ENCODE data around the gene OPA3. TPM values are rescaled to one million over a fixed set of nuclear protein-coding genes. Genes with fewer than 3 reads are reported as not detected.

OPA3 gene
- total and polyA plus RNA-seq, 10 of the 15 experiments (the other 5 are each of a cell fraction or from before 2014, with no cell fraction given): 2.2 to 24.3 (median 13.3) TPM

DNA sequence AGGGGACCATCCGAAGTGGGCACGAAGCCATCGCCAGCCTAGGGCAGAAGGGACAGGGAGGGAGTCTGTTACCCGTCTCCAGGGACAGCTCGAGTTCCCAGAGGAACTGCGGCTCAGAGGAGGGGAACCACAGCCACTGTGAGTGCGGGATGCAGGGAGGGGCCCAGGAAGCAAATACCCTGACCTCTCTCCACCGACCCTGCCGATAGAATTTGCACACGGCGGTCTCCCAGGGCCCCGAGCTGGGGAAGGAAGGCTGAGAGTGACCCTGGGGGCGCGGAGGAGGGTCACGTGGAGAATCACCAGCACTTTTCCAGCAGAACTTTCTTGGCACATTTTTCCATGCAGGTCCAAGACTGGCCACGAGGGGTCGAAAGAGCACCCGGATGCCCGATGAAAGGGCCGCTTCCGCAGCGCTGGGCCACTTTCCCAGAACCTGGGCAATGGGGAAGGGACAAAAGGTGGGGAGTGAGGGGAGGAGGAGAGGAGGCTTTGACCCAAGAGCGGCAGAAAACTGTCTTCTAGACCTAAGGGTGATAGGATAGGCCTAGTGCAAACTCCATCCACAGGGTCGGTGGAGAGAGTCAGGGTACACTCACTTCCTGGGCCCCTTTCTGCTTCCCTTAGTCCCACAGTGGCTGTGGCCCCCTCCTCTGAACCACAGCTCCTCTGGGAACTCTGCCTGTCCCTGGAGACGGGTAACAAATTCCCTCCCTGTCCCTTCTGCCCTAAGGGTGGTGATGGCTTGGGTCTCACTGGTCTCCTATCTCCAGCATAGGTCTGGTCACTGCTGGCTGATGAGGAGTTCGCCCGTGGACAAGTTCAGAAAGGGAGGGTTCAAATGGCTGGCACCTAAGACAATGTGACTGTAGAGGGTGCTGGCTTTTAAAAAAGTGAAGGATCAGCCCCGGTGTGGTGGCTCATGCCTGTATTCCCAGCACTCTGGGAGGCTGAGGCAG lies 22.7 kb upstream of the OPA3 start:
- Histone ChIP-seq H3K36me3 (ENCODE audit: control insufficient read depth in 2 of 2, insufficient read depth in 2 of 2, low read length in 1 of 2) (peaks cover 1 to 6% of the 10 kb centered on the region in 2 experiments; a peak in 1 of 4 replicates), H3K9me3 (replicated peaks; ENCODE audit: control insufficient read depth, insufficient read depth, low read length) (no peaks in the 10 kb centered on the region; the same call in 2 of the 3 replicates), H3K27me3 (replicated peaks in 1 of 2; ENCODE audit: control insufficient read depth in 2 of 2, insufficient read depth in 2 of 2, low read length in 1 of 2) (peaks cover 0 to under 1% of the 10 kb centered on the region in 2 experiments; a peak in 2 of 4 replicates), H3K4me3 (no peak overlapping the region), H3K79me2 (ENCODE audit: control insufficient read depth, insufficient read depth, low read length) (no peaks in the 10 kb centered on the region), H3K9ac (ENCODE audit: control insufficient read depth, insufficient read depth, low read length) (peak overlapping the region; percentile 48), H3K27ac (ENCODE audit: control insufficient read depth, insufficient read depth) (peak overlapping the region; percentile 48), H2AFZ (ENCODE audit: control insufficient read depth, low read depth, low read length) (peak overlapping the region; percentile 90), H3K4me2 (ENCODE audit: control insufficient read depth, insufficient read depth) (peak overlapping the region; percentile 82), H3K4me1 (ENCODE audit: control insufficient read depth, insufficient read depth, low read length) (peaks cover 8% of the 10 kb centered on the region), H4K20me1 (ENCODE audit: control insufficient read depth, insufficient read depth) (no peaks in the 10 kb centered on the region)
- FAIRE-seq (peak; percentile 47), DNase-seq (ENCODE audit: low read depth, low spot score) (no peak), ATAC-seq (peak; percentile 80)
- in situ Hi-C loops (cut with MboI): no loop called here
- ChIA-PET RAD21 (ENCODE audit: unreplicated experiment) (interaction anchor here (4.3 kb wide), 1 partner anchor 35 kb away, joined by 29 read pairs; no protein-coding TSS in a partner anchor), SMC1A (ENCODE audit: uncharacterized antibody, unreplicated experiment) (interaction anchor here (2.0 to 5.2 kb wide), 2 partner anchors 34 to 38 kb away, joined by 11 to 27 read pairs; no protein-coding TSS in a partner anchor), POLR2A (interaction anchor here (0.6 kb wide), 1 partner anchor 34 kb away, joined by 5 read pairs; no protein-coding TSS in a partner anchor), CTCF (interaction anchor here (1.1 to 3.5 kb wide), 6 partner anchors 14 to 140 kb away, joined by 3 to 30 read pairs (median 4); no protein-coding TSS in a partner anchor)
- no TSS peak for BruUV-seq (replicated peaks)
- intact Hi-C loops (cut with micrococcal nuclease; ENCODE audit: unreplicated experiment): loop anchor here (1.0 kb wide), 1 partner anchor 35 kb away; no protein-coding TSS in a partner anchor
- WGBS (ENCODE audit: insufficient coverage, insufficient replicate concordance, low lambda C conversion rate, missing lambda C conversion rate): 23% methylated on average over 28 of the region's 28 CpGs
- TF ChIP-seq, protein P1, sequence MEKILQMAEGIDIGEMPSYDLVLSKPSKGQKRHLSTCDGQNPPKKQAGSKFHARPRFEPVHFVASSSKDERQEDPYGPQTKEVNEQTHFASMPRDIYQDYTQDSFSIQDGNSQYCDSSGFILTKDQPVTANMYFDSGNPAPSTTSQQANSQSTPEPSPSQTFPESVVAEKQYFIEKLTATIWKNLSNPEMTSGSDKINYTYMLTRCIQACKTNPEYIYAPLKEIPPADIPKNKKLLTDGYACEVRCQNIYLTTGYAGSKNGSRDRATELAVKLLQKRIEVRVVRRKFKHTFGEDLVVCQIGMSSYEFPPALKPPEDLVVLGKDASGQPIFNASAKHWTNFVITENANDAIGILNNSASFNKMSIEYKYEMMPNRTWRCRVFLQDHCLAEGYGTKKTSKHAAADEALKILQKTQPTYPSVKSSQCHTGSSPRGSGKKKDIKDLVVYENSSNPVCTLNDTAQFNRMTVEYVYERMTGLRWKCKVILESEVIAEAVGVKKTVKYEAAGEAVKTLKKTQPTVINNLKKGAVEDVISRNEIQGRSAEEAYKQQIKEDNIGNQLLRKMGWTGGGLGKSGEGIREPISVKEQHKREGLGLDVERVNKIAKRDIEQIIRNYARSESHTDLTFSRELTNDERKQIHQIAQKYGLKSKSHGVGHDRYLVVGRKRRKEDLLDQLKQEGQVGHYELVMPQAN (conservative IDR thresholded peaks at IDR 0.05): no peak
- 0 out of 2 replicates have a peak, but pooled peaks have one; percentile 5 for TF ChIP-seq SPI1 (IDR thresholded peaks at IDR 0.05; ENCODE audit: borderline replicate concordance, insufficient read depth, low read depth, low read length)
- no peak for TF ChIP-seq PML (IDR thresholded peaks at IDR 0.05; ENCODE audit: low read length)
- TF ChIP-seq POLR2A (IDR thresholded peaks at IDR 0.05; ENCODE audit: low read depth, low read length): no peak
- TF ChIP-seq, protein P2, sequence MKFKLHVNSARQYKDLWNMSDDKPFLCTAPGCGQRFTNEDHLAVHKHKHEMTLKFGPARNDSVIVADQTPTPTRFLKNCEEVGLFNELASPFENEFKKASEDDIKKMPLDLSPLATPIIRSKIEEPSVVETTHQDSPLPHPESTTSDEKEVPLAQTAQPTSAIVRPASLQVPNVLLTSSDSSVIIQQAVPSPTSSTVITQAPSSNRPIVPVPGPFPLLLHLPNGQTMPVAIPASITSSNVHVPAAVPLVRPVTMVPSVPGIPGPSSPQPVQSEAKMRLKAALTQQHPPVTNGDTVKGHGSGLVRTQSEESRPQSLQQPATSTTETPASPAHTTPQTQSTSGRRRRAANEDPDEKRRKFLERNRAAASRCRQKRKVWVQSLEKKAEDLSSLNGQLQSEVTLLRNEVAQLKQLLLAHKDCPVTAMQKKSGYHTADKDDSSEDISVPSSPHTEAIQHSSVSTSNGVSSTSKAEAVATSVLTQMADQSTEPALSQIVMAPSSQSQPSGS (IDR thresholded peaks at IDR 0.05; ENCODE audit: low read length): no peak
- 0 out of 2 replicates have a peak, but pooled peaks have one; percentile 14 for TF ChIP-seq YY1 (IDR thresholded peaks at IDR 0.05; ENCODE audit: low read depth, low read length)
- no peak for TF ChIP-seq STAT1 (conservative IDR thresholded peaks at IDR 0.05)
- TF ChIP-seq STAT3 (IDR thresholded peaks at IDR 0.05; ENCODE audit: low read depth, low read length): no peak
- no peak for TF ChIP-seq NFYB (IDR thresholded peaks at IDR 0.05; ENCODE audit: insufficient read depth, low read depth, low read length)
- TF ChIP-seq FOS (IDR thresholded peaks at IDR 0.05; ENCODE audit: borderline replicate concordance, extremely low read depth, insufficient read length): no peak
- no peak for TF ChIP-seq CHD4 (IDR thresholded peaks at IDR 0.05)
- no peak for TF ChIP-seq TCF12 (IDR thresholded peaks at IDR 0.05; ENCODE audit: low read depth, low read length)
- TF ChIP-seq POLR2AphosphoS5 (IDR thresholded peaks at IDR 0.05; ENCODE audit: low read length): no peak
- TF ChIP-seq BACH1 (IDR thresholded peaks at IDR 0.05; ENCODE audit: borderline replicate concordance): no peak
- TF ChIP-seq, protein P3, sequence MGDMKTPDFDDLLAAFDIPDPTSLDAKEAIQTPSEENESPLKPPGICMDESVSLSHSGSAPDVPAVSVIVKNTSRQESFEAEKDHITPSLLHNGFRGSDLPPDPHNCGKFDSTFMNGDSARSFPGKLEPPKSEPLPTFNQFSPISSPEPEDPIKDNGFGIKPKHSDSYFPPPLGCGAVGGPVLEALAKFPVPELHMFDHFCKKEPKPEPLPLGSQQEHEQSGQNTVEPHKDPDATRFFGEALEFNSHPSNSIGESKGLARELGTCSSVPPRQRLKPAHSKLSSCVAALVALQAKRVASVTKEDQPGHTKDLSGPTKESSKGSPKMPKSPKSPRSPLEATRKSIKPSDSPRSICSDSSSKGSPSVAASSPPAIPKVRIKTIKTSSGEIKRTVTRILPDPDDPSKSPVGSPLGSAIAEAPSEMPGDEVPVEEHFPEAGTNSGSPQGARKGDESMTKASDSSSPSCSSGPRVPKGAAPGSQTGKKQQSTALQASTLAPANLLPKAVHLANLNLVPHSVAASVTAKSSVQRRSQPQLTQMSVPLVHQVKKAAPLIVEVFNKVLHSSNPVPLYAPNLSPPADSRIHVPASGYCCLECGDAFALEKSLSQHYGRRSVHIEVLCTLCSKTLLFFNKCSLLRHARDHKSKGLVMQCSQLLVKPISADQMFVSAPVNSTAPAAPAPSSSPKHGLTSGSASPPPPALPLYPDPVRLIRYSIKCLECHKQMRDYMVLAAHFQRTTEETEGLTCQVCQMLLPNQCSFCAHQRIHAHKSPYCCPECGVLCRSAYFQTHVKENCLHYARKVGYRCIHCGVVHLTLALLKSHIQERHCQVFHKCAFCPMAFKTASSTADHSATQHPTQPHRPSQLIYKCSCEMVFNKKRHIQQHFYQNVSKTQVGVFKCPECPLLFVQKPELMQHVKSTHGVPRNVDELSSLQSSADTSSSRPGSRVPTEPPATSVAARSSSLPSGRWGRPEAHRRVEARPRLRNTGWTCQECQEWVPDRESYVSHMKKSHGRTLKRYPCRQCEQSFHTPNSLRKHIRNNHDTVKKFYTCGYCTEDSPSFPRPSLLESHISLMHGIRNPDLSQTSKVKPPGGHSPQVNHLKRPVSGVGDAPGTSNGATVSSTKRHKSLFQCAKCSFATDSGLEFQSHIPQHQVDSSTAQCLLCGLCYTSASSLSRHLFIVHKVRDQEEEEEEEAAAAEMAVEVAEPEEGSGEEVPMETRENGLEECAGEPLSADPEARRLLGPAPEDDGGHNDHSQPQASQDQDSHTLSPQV (IDR thresholded peaks at IDR 0.05): no peak

Measured in GM12878 (cell line).